ENCODE measurements around the gene NDUFB10.
"Not testable (repeated sequence)": the region's sequence is repeated elsewhere in the genome, so short reads cannot be mapped to it uniquely, and the experiment has no call there.

The NDUFB10 gene

DNA sequence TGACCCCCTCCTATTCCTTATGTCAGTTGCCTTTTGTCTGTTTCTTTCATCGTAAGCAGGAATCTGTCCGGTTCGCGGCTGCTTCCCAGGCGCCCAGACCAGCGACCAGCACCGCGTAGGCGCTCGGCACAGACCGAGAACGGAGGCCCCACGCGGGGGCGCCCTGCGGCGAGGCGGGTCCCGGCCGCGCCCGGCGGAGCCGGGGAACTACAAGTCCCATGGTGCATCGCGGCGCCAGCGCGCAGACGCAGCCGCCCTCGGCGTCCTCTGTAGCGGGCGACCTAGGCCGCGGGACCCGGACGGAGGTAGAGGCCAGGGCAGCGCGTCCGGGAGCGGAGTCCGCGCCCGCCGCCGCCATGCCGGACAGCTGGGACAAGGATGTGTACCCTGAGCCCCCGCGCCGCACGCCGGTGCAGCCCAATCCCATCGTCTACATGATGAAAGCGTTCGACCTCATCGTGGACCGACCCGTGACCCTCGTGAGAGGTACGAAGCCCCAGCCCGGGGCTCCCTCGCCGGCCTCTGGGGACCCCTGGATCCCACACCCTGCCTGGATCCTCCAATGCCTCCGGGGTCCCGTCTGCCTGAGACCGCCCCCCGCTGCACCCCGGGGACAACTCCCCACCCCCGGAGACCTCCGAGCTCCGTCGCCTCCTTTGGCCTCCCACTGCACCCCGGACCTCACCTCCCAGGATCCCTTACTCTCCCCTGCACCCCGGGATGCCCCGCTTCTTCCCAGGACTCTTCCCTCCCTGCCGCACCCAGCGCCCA, at the start of gene NDUFB10:
Gene NDUFB10 (plus strand): TSS at position 270 of the 771 bp plus-strand sequence. CDS start 87 bp downstream, at position 357.
- peak; percentile 37 to 93 (median 80) for DNase-seq

DNA sequence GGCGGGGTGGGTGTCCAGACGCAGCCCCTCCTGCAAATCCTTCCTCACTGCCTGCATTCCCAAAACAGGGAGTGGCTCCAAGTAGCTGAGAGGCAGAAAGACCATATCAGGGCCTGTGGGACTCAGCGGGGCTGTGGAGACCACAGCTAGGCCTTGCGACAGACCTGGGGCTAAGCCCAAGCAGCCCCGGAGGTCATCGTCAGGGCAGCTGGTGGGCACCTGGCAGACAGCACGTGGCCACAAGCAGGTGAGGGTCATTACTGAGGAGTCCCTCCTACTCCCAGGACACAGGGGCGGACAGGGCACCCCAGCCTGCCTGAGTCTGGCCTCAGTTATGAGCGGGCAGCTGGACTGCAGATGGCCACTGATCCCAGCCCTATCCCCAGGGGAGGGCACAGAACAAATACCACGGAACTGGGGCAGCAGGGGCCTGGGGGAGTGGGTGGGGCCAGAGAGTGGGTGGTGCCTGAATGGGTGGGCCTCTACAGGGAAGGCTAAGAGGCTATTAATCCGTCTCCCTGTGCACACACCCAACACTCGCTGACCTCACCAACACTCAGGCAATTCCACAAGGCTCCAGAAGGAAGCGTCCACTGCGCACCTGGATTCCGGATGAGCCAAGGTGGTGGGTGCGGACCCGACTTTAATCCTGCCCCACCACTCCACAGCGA, 49.6 kb upstream of the NDUFB10 start:
- no peak for DNase-seq

DNA sequence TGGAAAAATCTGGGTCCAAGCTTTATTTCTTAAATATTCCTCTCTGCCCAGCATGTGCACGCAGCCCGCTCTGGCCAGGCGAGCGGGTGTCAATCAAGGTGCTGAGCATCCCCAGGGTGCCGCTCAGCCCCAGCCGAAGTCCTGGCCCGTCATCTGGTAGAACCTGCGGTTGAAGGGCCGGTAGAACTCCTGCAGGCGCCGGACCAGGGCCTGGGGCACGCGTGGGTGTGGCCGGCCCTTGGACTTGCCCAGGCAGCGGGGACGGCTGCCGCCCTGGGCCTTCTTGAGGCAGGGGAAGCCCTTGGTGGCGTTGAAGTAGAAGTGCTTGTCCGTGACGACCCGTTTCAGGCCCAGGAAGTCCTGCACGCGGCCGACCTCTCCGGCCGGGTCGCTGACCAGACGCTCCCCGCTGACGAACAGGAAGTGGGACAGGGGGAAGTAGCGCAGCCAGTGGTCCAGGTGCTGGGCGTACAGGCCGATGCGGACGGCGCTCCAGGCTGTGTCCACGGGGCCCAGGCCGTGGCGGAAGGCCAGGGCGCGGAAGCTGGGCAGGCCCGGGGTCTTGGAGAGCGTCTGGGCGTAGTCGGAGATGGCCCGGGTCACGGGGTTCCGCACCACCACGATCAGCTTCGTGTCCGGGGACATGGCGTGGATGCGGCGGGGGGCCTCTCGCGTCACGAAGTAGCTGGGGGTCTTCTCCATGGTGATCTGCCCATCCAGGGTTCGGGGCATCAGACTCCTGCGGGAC, 47.7 kb upstream of the NDUFB10 start:
- DNase-seq: no peak

DNA sequence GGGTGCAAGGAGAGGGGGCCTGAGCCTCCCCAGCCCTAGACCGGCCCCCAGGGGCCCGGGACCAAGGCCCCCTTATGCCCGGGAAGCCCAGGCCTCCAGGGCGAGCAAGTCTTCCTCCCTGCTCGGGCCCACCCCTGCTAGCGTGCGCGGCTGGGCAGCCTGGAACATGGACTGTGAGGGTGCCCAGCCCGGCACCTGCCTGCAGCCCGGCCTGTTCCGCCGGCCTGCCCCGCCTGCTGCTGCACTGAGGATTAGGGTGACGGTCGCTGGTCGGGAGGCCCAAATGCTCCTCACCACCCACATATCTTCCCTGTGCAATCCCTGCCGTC, 47.2 kb upstream of the NDUFB10 start:
- DNase-seq: no peak

DNA sequence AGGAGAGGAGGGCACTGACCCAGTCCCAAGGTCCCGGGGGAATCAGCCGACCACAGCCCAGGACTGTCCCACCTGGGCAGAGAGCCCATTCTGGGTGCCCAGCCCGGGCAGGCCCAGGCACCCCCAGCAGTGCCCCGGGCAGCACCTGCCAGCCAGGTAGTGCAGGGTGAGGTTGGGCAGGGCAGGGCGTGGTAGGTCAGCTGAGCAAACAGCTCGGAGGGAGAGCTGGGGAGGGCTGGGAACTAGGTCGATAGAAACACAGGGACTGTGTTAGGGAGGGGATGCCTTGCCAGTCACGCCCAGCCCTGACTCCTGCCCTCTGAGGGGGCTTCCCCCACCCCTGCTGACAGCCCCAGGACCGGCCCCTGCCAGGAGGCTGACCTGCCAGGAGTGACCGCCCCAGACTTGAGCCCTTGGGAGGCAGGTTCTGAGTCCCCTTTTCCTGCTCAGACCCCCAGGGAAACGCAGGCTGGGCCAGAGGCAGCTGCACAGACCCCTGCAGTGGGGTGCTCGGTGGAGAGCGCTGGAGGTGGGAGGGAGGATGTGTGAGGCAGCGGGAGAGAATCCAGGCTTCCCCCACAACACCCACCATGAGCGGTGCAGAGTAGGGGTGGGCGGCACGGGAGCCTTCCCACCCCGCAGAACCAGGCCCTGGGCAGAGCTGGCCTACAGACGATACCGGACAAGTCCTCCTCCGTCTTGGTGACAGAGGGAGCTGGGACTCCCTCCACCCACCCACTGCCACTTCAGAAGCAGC, 45.8 kb upstream of the NDUFB10 start:
- DNase-seq: no peak

DNA sequence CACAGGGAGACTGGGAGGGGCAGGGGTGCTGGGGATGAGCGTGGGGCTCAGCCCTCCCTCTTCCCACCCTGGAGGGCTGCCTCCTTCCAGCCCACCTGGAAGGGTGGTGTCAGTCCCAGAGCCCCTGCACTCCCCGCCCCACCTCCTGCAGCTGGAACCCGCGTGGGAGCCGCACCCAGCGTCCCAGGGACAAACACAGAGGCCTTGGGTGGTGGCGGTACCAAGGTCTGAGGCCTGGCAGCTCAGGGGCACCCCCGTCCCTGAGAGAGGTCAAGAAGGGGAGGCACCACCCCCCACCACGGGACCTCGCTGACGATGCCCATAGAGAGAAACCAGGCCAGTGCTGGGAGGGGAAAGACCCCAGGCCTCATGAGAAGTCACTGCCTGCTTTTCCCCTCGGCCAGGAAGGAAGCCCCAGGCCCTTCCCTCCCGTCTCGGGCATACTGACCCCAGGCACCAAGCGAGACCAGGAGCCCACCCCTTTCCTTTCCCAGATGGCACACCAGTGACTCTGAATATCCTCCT, 45.2 kb upstream of the NDUFB10 start:
- DNase-seq: no peak

DNA sequence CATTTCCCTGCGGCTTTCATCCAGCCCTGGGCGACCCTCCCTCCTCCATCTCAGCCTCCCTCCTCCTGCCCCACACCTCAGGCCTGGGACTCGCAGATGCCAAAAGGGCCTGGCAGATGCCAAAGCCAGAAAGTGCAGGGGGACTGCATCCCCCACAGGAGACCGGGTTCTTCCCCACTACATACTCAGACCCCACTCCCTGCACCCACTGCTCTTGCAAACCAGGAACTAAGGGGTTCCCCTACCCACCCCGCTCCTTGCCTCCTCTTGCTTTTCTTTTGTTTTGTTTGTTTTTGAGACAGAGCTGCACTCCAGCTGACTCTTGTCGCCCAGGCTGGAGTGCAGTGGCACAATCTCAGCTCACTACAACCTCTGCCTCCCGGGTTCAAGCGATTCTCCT, 44.4 kb upstream of the NDUFB10 start:
- DNase-seq: no peak

DNA sequence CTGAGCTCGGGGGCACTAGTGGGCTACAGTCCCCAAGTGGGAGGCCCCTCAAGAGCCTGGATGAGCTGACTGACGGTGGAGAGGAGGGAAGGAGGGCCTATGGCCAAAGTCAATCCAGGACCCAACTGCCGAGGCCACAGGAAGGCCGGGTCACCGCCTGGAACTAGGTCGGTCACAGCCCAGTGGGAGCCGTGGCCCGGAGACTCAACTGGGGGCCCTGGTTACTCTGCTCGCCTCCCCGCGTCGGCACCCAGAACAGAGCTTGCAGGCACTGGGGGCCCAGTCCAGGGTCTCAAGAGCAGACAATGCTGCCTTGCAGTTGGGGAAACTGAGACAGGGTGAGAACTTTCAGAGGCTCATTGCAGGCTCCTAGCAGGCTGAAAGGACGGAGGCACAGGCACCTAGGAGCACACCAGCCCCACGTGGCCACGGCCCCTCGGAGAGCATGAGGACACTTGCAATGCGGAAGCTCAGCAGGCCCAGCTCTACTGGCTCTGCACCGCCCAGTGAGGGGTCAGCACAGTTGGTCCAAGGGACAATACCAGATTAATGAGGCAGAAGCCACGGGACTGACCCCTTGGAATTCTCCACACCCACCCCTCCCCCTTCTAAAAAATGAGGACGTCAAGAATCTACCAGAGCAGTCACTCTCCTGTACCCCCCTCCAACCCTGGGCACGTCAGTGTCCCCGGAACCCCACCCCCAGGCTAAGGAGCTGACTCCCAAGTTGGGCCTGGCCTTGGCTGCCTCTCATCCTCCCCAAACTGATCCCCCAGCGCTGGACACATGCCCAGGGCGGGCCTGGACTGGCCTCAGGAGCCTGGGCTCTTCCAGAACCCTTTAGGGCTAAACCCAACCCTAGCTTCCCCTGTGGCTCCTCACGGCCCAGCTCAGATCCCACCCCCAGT, 43.4 kb upstream of the NDUFB10 start:
- DNase-seq: no peak

DNA sequence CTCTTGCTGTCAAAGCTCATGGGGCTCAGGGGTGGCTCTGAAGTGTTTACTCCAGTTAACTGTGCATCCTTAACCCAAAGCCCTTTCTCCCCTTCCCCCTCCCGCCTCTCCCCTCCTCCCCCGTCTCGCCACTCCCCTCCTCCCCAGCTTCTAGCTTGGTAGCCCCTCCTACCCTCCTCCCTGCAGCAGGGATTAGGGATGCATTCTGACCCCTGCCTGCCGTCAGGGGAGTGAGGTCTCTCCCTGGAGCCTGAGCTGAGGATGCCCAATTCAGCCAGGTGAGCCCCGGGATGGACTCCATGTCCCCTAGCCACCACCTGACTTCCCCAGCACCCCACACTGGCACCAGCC, 42.7 kb upstream of the NDUFB10 start:
- DNase-seq: no peak

DNA sequence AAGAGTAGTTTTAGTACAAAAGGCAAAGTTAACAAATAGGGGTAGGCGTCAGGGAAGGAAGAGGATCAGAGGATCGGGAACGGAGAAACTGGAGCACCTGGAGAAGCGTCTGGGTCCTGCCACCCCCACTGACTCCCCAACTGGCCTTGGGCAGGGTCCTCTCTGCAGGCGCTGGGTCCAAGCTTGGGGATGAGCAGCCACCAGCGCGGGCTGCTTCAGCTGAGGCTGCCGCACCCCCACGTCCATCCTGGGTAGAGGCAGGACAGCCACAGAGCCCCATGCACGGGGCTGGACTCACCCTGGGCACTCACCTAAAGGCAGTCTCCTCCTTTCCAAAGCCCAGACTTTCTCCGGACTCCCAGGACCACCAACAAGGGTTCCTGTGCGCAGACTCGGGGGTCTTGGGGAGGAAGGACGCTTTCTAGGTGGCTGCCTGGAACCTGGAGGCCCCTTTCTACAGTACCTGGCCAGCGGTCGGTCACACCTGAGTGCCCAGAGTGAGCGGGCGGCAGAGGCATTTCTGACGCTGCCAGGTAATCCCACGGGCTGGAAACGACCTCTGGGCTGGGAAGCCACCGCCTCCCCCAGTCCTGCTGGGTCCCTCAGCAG, 42.2 kb upstream of the NDUFB10 start:
- DNase-seq: no peak

DNA sequence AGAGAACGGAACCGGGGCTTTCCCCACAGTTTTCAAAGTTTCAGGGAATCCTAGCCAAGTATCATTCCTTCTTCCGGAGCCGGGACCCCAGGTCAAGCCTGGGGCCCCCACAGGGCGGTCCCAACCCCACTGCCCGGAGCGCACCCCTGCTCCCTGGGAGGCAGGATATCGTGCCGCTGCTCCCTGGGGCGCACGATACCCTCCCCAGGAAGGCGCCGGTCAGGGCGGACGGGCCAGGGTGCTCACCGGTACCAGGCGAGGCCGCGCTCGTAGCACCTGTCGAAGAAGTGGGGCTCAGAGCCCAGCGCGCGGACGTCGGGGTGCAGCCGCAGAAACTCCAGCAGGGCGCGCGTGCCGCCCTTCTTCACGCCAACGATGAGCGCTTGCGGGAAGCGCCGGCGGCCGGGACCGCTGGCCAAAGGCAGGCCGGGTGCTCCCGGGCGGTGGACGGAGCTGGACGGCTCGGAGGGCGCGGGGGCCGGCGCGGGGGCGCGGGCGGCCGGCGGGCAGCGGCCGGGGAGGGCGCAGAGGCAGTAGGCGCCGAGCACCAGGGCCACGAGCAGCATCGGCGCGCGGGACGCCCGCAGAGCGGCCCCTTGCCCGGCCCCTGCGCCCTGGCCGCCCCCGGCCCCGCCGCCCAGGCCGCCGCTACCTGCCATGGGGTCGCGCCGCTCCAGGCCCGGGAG, 41.5 kb upstream of the NDUFB10 start:
- DNase-seq: no peak

DNA sequence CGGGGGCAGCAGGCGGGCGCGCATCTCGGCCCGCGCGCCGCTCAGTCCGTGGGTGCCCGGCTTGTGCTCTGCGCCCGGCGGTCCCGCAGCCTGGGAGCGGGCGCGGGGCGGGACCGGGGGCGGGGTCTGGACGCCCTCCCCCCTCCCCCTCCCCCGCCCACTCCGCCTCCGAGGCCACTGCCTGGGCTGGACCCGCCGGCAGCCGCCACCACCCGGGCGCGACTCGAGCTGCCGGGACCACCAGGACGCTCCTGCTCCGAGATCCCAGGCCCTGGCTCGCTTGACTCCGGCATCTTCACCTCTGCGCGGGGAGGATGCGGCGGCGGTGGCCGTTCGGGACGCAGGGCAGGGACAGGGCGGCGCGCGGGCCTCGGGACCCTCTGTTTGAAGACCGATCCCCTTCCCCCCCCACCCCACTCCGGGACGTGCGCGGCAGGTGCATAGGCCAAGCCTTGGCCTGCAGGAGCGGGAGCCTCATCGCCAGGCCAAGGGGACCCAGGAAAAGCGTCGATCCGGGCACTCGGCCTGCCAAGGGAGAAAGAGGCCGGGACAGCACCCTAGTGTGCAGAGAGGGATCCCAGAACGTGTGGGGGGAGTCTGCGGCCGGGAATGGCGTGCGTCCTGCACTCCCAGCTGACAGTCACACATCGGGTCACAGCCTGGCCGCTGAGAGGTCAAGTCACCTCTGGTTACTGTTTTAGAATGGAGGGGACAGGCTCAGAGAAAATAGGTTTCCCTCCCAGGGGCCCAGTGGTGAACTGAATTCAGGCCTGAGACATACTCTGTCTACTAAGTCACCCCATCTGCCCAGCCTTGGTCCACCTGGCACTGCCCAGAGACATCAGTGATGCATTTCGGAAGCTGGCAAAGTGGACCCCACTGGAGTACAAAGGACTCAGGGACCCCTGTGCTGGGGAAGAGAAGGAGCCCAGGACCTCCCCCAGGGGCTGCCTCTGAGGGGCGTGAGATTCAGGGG, 40.7 kb upstream of the NDUFB10 start, which contains the start of gene HS3ST6:
Gene HS3ST6 (minus strand): TSS at position 65 of the 976 bp plus-strand sequence. CDS start 92 bp downstream, outside the sequence.
- no peak for DNase-seq

DNA sequence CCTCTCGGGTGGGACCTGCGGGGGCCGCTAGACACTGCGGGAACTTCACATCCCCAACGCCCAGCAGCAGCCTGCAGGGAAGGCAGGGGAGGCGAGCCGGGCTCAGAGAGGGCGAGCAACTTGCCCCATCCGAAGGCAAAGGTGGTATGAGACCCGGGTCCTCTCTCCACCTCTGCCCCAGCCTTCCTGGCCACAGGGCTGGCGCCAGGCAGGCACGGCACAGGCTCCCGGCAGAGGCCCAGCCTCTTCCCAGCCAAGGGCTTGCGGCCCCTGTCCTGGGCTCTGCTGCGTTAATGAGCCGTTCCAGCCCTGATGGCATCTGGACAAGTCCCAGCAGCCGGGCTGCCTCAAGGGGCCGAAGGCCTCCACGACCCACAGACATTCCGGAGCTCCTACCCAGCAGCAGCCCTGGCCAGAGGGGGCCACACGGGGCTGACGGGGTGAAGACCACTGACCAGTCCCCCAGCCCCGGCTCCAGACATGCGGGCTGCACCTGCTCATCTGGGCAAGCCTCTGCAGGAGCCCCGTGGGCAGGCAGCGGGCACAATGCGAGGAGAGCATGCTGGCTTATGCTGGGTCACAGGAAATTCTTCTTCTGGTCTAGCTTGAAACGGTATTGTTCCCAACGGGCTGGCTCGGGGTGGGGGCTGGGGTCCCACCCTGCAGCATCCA, 39.9 kb upstream of the NDUFB10 start:
- no peak for DNase-seq

DNA sequence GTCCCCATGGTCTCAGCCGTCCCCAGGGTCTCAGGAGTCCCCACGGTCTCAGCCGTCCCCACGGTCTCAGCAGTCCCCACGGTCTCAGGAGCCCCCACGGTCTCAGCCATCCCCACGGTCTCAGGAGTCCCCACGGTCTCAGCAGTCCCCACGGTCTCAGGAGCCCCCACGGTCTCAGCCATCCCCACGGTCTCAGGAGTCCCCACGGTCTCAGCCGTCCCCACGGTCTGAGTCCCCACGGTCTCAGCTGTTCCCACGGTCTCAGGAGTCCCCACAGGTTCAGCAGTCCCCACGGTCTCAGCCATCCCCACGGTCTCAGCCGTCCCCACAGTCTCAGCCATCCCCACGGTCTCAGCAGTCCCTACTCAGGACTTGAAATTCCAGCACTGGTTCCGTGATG, 39.2 kb upstream of the NDUFB10 start:
- not testable (repeated sequence) for DNase-seq

DNA sequence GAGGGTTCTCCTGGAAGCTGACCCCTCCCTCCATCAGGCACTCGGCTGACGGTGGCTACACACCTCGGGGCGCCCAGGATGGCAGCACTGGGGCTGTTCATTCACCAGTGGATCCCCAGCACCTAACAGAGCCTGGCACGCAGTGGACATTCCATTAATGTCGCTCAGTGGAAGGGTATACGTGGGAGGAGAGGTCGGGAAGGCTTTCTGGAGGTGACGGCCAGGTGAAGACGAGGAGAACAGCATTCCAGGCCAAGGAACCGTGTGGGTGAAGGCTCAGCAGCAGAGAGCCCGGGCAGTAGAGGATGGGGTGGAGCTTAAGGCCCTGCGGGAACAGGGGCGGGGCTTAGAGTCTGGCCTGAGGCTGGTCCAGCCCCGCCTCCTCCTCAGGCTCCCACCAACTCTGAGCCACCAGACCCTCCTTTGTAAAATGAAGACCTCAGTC, 38.6 kb upstream of the NDUFB10 start:
- no peak for DNase-seq

DNA sequence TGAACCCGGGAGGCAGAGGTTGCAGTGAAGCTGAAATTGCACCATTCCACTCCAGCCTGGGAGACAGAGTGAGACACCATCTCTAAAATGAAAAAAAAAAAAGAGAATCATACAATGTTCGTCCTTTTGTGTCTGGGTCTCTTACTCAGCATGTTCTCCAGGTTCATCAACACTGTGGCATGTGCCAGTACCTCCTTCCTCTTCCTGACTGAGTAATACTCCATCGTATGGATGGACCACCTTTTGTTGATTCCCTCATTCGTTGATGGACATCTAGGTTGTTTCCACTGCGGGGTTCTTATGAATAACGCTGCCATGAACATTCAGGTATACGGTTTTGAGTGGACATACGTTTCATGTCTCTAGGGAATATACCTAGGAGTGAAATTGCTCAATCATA, 37.0 kb upstream of the NDUFB10 start:
- DNase-seq: no peak
